CD4-positive, alpha-beta memory T cell (primary cell): ENCODE results near the gene TWIST2. TPM values are rescaled to one million over a fixed set of nuclear protein-coding genes. Genes with fewer than 3 reads are reported as not detected.

Experiments
- CTCF ChIA-PET: fragments of 350-600 bp; sonication (Branson Sonifier 250); formaldehyde crosslinking; loops from one replicate; lab custom pipeline; 2021; ENCODE audit warnings: inconsistent platforms; ENCODE audit not compliant: partially characterized antibody; lab: Charles Lee
- POLR2A ChIA-PET: fragments of 350-600 bp; sonication (Branson Sonifier 250); formaldehyde crosslinking; loops from one replicate; lab custom pipeline; 2021; ENCODE audit not compliant: partially characterized antibody; lab: Charles Lee
- DNase-seq, 5 donors: peaks; one replicate each; pipeline versions ENCODE4 v3.0.0 to v3.0.0-alpha.2; 2020 to 2022; ENCODE audit warnings: mixed read lengths in 1 of 5
- H3K27ac ChIP-seq: one replicate; pipeline ENCODE4 v1.7.0; 2013; ENCODE audit warnings: low read depth, low read length
- H3K27me3 ChIP-seq: 2 replicates; pipeline ENCODE4 v1.7.0; 2013; ENCODE audit warnings: mild to moderate bottlenecking, low read length, moderate library complexity; ENCODE audit not compliant: insufficient read depth
- H3K36me3 ChIP-seq: 2 replicates; pipeline ENCODE4 v1.7.0; 2013; ENCODE audit warnings: mild to moderate bottlenecking, low read length, moderate library complexity; ENCODE audit not compliant: insufficient read depth
- H3K4me1 ChIP-seq: 2 replicates; pipeline ENCODE4 v1.7.0; 2013; ENCODE audit warnings: mild to moderate bottlenecking, low read length, moderate library complexity; ENCODE audit not compliant: insufficient read depth
- H3K4me3 ChIP-seq, 2 donors: one replicate each; pipeline ENCODE4 v1.7.0; 2013; ENCODE audit warnings: low read length in 2 of 2, mild to moderate bottlenecking in 1 of 2
- H3K9me3 ChIP-seq, 2 donors: one replicate each; pipeline ENCODE4 v1.7.0; 2013; ENCODE audit warnings: low read length in 2 of 2, control low read depth in 1 of 2; ENCODE audit not compliant: control insufficient read depth in 1 of 2
- H3K27ac Mint-ChIP-seq, 7 donors: one replicate each; pipeline ENCODE4 v1.8.0; 2020 to 2021; ENCODE audit warnings: mixed read lengths in 7 of 7, mild to moderate bottlenecking in 6 of 7, inconsistent platforms in 3 of 7, moderate library complexity in 3 of 7
- H3K27me3 Mint-ChIP-seq, 2 donors: one replicate each; pipeline ENCODE4 v1.8.0; 2020 to 2021; ENCODE audit warnings: mixed read lengths in 2 of 2
- H3K36me3 Mint-ChIP-seq, 2 donors: one replicate each; pipeline ENCODE4 v1.8.0; 2020 to 2021; ENCODE audit warnings: mixed read lengths in 2 of 2, inconsistent platforms in 1 of 2, mild to moderate bottlenecking in 1 of 2
- H3K4me1 Mint-ChIP-seq, 4 donors: one replicate each; pipeline ENCODE4 v1.8.0; 2020 to 2021; ENCODE audit warnings: mixed read lengths in 4 of 4, mild to moderate bottlenecking in 1 of 4
- H3K4me3 Mint-ChIP-seq, 8 donors: one replicate each; pipeline ENCODE4 v1.8.0; 2020 to 2021; ENCODE audit warnings: mixed read lengths in 8 of 8, mild to moderate bottlenecking in 7 of 8, moderate library complexity in 6 of 8, inconsistent platforms in 3 of 8
- H3K9me3 Mint-ChIP-seq, 8 donors: one replicate each; pipeline ENCODE4 v1.8.0; 2020 to 2021; ENCODE audit warnings: mixed read lengths in 8 of 8, mild to moderate bottlenecking in 5 of 8, inconsistent platforms in 3 of 8, moderate library complexity in 1 of 8
- intact Hi-C: fragments of 100-400 bp; cut with micrococcal nuclease; formaldehyde crosslinking; loops from one replicate; pipeline ENCODE4 v1.15.1; 2023
- polyA plus RNA-seq, 2 donors: library from polyadenylated mRNA; unstranded; fragments of 300-500 nt; fragmentation: Illumina TruSeq; gene quantifications; one replicate each; pipeline ENCODE4 v1.2.3, GENCODE V29; 2021
- total RNA-seq, 2 experiments: library from RNA; stranded (reverse); gene quantifications; one replicate each; pipeline ENCODE4 v1.2.3, GENCODE V29; 2021

TWIST2 gene
- total and polyA plus RNA-seq, 4 experiments from 2014 or later = not detected

DNA sequence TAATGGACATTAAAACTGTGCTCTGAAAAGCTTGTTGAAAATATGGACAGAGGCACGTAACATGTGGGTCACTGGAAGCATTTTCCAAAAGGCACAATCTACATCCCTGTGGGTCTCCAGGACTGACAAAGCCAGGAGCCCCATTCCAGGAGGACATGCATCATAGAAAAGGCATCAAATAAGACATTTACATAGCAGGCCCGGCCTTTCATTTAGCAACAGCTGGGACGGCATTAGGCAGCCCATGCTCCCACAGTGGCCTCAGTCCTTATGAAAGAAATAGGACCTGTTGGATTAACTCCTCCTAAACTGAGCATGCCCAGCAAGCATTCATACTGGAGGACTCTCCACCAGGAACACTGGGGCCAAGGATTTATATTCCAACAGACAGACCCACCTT is 72.2 kb downstream of the TWIST2 start:
- intact Hi-C loops = no loop called here
- DNase-seq = no peak
- Mint-ChIP-seq H3K27ac (no peak overlapping the region), H3K9me3 (no peaks in the 10 kb centered on the region), H3K27me3 (peaks cover 3 to 18% of the 10 kb centered on the region in 2 donors), H3K4me1 (no peaks in the 10 kb centered on the region), H3K36me3 (no peaks in the 10 kb centered on the region), H3K4me3 (no peak overlapping the region)
- H3K9me3 ChIP-seq = no peaks in the 10 kb centered on the region
- ChIA-PET CTCF (no interaction called here), POLR2A (no interaction called here)
- no peaks in the 10 kb centered on the region for H3K36me3 ChIP-seq
- no peaks in the 10 kb centered on the region for H3K4me1 ChIP-seq
- no peak overlapping the region for H3K4me3 ChIP-seq
- H3K27ac ChIP-seq = no peak overlapping the region
- H3K27me3 ChIP-seq = no peaks in the 10 kb centered on the region

DNA sequence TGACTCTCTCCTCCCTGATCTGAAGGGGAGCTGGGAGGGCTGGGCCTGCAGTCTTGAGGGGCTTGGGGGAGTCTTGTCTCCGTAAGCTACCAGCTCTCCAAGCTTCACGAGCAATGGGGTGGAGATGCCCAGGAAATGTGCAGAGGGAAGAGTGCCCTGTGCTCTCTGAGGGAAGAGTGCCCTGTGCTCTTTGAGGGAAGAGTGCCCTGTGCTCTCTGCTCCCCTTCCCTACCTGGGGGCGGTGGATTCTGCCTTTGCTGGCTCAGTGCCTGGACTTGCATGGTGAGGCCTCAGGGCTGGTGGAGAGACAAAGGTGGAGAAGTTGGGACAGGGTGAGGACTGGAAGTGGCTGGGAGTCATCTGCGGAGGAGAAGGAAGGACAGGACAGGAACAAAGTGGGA is 72.7 kb downstream of the TWIST2 start:
- no peak overlapping the region for H3K27ac Mint-ChIP-seq
- POLR2A ChIA-PET = no interaction called here
- no peak overlapping the region for H3K4me3 ChIP-seq
- H3K36me3 ChIP-seq = no peaks in the 10 kb centered on the region
- no peak overlapping the region for H3K4me3 Mint-ChIP-seq
- no peak overlapping the region for H3K27ac ChIP-seq
- no peaks in the 10 kb centered on the region for H3K9me3 Mint-ChIP-seq
- H3K4me1 Mint-ChIP-seq = no peaks in the 10 kb centered on the region
- no peaks in the 10 kb centered on the region for H3K27me3 ChIP-seq
- no peaks in the 10 kb centered on the region for H3K36me3 Mint-ChIP-seq
- no peaks in the 10 kb centered on the region for H3K4me1 ChIP-seq
- intact Hi-C loops = no loop called here
- CTCF ChIA-PET = no interaction called here
- no peaks in the 10 kb centered on the region for H3K9me3 ChIP-seq
- no peak for DNase-seq
- peaks cover 4 to 18% of the 10 kb centered on the region in 2 donors for H3K27me3 Mint-ChIP-seq

DNA sequence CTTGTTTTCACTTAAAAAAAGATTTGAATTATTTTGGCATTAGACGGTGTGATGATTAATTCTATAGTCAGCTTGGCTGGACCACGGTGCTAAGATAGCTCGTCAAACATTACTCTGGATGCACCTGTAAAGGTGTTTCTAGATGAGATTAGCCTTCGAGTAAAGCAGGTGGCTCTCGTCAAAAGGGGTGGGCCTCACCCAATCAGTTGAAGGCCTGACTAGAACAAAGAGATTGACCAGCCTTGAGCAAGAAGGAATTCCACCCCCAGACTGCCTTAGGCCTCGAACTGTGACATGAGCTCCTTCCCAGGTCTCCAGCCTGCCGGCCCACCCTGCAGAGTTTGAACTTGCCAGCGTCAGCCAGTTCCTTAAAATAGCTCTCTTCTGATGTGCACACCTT is 73.4 kb downstream of the TWIST2 start:
- POLR2A ChIA-PET = no interaction called here
- no peaks in the 10 kb centered on the region for H3K4me1 ChIP-seq
- CTCF ChIA-PET = no interaction called here
- Mint-ChIP-seq H3K4me1 (no peaks in the 10 kb centered on the region), H3K27ac (no peak overlapping the region), H3K27me3 (peaks cover 5 to 14% of the 10 kb centered on the region in 2 donors), H3K4me3 (no peak overlapping the region), H3K9me3 (no peaks in the 10 kb centered on the region), H3K36me3 (no peaks in the 10 kb centered on the region)
- no peak overlapping the region for H3K27ac ChIP-seq
- DNase-seq = no peak
- no peak overlapping the region for H3K4me3 ChIP-seq
- intact Hi-C loops = no loop called here
- no peaks in the 10 kb centered on the region for H3K27me3 ChIP-seq
- no peaks in the 10 kb centered on the region for H3K36me3 ChIP-seq
- no peaks in the 10 kb centered on the region for H3K9me3 ChIP-seq

DNA sequence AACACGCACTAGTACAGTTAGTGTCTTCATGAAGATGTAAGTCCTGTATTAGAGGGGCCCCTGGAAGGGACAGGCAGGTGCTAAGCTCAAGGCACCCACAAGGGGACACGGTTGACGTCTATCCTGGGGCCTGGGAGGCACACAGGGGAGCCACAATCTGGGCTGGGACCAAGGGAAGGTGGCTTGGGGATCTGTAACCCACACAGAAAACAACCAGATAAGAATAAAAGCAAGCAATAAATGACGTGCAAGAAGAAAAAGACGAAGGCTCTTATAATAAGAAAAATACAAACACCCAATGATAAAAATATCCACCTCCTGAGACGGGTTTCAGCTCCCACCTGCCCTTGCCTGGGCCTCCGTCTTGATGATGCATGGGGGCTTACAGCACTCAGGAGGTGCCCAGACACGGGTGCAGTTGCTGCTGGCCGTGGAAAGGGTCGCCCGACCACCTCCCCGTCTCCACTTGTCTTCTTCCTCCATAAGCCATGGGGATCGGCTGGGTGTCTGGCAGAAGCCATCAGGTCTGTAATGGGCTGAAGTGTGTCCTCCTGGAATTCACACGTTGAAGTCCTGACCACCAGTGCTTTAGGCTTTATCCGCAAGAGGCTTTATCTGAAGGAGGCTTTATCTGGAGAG is 73.9 kb downstream of the TWIST2 start:
- H3K27ac Mint-ChIP-seq = no peak overlapping the region
- no peaks in the 10 kb centered on the region for H3K4me1 Mint-ChIP-seq
- Histone ChIP-seq H3K27ac (no peak overlapping the region), H3K4me1 (no peaks in the 10 kb centered on the region), H3K9me3 (no peaks in the 10 kb centered on the region), H3K27me3 (no peaks in the 10 kb centered on the region), H3K36me3 (no peaks in the 10 kb centered on the region), H3K4me3 (no peak overlapping the region)
- CTCF ChIA-PET = no interaction called here
- intact Hi-C loops = no loop called here
- H3K9me3 Mint-ChIP-seq = no peaks in the 10 kb centered on the region
- H3K4me3 Mint-ChIP-seq = no peak overlapping the region
- no peaks in the 10 kb centered on the region for H3K36me3 Mint-ChIP-seq
- DNase-seq = no peak
- H3K27me3 Mint-ChIP-seq = peaks cover 7 to 14% of the 10 kb centered on the region in 2 donors
- POLR2A ChIA-PET = no interaction called here

DNA sequence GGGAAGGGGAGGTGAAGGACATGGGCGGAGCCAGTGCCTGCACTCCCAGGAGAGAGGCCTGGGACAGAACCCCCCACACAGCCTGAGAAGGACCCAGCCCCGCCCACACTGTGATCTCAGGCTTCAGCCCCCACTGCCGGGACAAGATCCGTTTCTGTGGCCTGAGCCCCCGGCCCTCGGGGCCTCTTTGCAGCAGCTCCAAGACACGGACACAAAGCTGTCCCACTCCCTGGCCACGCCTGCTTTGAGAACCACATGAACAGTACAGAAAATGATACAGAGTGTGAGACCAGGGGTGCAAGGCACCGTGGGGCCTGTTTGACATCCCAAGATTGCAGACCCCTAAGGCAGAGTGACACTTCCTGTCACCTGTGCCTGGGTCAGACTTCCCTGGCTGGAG is 74.5 kb downstream of the TWIST2 start:
- no peaks in the 10 kb centered on the region for H3K36me3 ChIP-seq
- Mint-ChIP-seq H3K4me1 (no peaks in the 10 kb centered on the region), H3K27ac (no peak overlapping the region), H3K27me3 (peaks cover 10 to 20% of the 10 kb centered on the region in 2 donors), H3K4me3 (no peak overlapping the region), H3K36me3 (no peaks in the 10 kb centered on the region), H3K9me3 (peaks cover 0 to 2% (median 0%) of the 10 kb centered on the region in 8 donors)
- no peak overlapping the region for H3K27ac ChIP-seq
- CTCF ChIA-PET = no interaction called here
- no peak overlapping the region for H3K4me3 ChIP-seq
- H3K27me3 ChIP-seq = no peaks in the 10 kb centered on the region
- H3K9me3 ChIP-seq = no peaks in the 10 kb centered on the region
- DNase-seq = no peak
- H3K4me1 ChIP-seq = no peaks in the 10 kb centered on the region
- POLR2A ChIA-PET = no interaction called here
- intact Hi-C loops = no loop called here

DNA sequence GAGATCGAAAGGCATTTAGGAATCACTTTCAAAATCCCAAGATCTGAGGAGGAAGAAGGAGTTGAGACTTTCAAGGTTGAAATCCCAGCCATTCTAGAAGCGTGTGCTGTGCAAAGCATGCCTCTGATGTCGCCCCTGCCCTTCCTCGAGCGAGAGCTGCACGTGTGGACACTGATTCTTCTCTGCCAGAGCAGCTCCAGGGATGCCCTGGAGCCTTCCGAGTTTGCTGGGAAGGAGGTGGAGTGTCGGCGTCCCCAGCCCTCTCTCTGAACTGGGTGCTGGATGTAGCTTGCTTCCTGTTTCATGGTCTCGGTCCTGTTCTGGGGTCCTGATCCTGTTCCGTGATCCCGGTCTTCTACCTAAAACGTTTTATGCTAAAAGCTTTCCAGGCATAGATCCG is 76.1 kb downstream of the TWIST2 start:
- Histone ChIP-seq H3K4me3 (no peak overlapping the region), H3K27ac (no peak overlapping the region), H3K36me3 (no peaks in the 10 kb centered on the region), H3K9me3 (no peaks in the 10 kb centered on the region), H3K27me3 (no peaks in the 10 kb centered on the region), H3K4me1 (no peaks in the 10 kb centered on the region)
- CTCF ChIA-PET = no interaction called here
- Mint-ChIP-seq H3K27me3 (peaks cover 10 to 19% of the 10 kb centered on the region in 2 donors), H3K9me3 (peaks cover 0 to 2% (median 0%) of the 10 kb centered on the region in 8 donors), H3K4me1 (no peaks in the 10 kb centered on the region), H3K4me3 (no peak overlapping the region), H3K36me3 (no peaks in the 10 kb centered on the region), H3K27ac (no peak overlapping the region)
- POLR2A ChIA-PET = no interaction called here
- intact Hi-C loops = no loop called here
- DNase-seq = no peak

DNA sequence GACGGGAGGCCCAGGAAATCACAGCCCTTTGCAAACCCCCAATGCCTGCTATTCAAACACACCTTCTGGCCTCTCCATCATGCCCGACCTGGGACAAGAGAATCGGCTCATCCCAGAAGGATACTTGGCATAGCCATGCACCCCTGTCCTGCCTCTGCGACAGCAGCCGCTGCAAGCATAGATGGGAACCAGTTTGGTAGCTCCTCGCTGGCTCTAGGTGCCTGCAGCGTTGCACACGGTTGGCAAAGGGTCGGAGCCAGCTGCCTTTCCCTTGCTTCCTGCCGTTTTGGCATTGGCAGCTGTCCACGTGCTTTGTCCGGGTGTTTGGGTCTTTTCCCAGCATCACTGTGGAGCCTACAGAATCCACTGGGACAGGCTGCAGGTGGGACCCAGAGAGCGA is 76.9 kb downstream of the TWIST2 start:
- no peaks in the 10 kb centered on the region for H3K36me3 Mint-ChIP-seq
- Histone ChIP-seq H3K27ac (no peak overlapping the region), H3K4me3 (no peak overlapping the region), H3K9me3 (no peaks in the 10 kb centered on the region), H3K27me3 (no peaks in the 10 kb centered on the region), H3K4me1 (no peaks in the 10 kb centered on the region), H3K36me3 (no peaks in the 10 kb centered on the region)
- no peaks in the 10 kb centered on the region for H3K4me1 Mint-ChIP-seq
- no peak overlapping the region for H3K27ac Mint-ChIP-seq
- peaks cover 0 to 2% (median 0%) of the 10 kb centered on the region in 8 donors for H3K9me3 Mint-ChIP-seq
- H3K4me3 Mint-ChIP-seq = no peak overlapping the region
- ChIA-PET CTCF (no interaction called here), POLR2A (no interaction called here)
- peaks cover 13 to 21% of the 10 kb centered on the region in 2 donors for H3K27me3 Mint-ChIP-seq
- no peak for DNase-seq
- intact Hi-C loops = no loop called here

DNA sequence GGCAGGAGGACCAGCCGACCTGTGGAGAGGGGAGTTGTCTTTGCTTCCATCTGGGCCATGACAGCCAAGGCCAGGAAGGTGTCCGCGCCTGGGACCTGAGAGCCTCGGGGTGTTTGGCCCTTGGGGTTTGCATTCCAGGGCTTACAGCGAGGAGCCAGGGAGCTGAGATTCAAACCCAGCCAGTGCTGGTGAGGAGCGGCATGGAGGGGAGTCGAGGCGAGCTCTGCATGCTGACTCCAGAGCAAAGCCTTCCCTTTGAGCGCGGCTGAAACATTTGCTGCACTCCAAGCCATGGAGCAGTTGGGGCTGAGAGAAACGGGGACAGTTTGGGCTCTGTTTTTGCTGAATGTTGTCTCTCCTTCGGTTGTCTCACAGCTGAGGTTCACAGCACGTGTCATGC is 77.4 kb downstream of the TWIST2 start:
- Histone ChIP-seq H3K36me3 (no peaks in the 10 kb centered on the region), H3K27ac (no peak overlapping the region), H3K4me1 (no peaks in the 10 kb centered on the region), H3K27me3 (no peaks in the 10 kb centered on the region), H3K9me3 (no peaks in the 10 kb centered on the region), H3K4me3 (no peak overlapping the region)
- intact Hi-C loops = no loop called here
- ChIA-PET POLR2A (no interaction called here), CTCF (no interaction called here)
- Mint-ChIP-seq H3K36me3 (no peaks in the 10 kb centered on the region), H3K4me3 (no peak overlapping the region), H3K27me3 (peaks cover 13 to 25% of the 10 kb centered on the region in 2 donors), H3K9me3 (peaks cover 0 to 2% (median 0%) of the 10 kb centered on the region in 8 donors), H3K4me1 (no peaks in the 10 kb centered on the region), H3K27ac (no peak overlapping the region)
- DNase-seq = no peak
